GM12864 (cell line): ENCODE measurements around the gene OR7C1.

Source experiments
- DNase-seq: peaks from one replicate; pipeline ENCODE4 v3.0.0-alpha.2; 2011; ENCODE audit warnings: low read depth
- H3K4me3 ChIP-seq: 2 replicates; pipeline ENCODE4 v1.5.1; 2011; ENCODE audit warnings: mild to moderate bottlenecking, low read depth, low read length, control low read depth
- TF ChIP-seq, protein P1 (sequence below): IDR thresholded peaks from 2 replicates; pipeline ENCODE4 v1.5.1; 2011; ENCODE audit warnings: low read depth, mild to moderate bottlenecking, moderate library complexity, low read length, control low read depth, inconsistent platforms; ENCODE audit errors: missing control alignments

OR7C1 gene

DNA sequence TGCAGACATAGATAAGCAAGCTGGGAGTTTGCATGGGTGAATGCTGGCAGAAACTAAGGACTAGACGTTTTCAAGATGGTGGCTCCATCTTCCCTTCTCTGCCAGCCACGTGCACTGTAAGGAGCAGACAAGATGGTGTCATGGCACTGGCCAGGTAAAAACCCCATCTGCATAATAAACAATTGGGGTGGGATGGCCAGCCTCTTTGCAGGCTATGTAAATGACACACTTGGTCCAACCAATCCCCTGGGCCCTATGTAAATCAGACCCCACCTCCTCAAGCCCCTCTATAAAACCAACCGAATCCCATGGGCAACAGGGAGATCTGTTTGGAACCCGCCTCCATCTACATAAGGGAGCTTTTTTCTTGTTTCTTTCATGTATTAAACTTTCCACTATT is 2.4 kb upstream of the OR7C1 start:
- H3K4me3 ChIP-seq, result no peak overlapping the region
- DNase-seq, result no peak
- TF ChIP-seq, protein P1, sequence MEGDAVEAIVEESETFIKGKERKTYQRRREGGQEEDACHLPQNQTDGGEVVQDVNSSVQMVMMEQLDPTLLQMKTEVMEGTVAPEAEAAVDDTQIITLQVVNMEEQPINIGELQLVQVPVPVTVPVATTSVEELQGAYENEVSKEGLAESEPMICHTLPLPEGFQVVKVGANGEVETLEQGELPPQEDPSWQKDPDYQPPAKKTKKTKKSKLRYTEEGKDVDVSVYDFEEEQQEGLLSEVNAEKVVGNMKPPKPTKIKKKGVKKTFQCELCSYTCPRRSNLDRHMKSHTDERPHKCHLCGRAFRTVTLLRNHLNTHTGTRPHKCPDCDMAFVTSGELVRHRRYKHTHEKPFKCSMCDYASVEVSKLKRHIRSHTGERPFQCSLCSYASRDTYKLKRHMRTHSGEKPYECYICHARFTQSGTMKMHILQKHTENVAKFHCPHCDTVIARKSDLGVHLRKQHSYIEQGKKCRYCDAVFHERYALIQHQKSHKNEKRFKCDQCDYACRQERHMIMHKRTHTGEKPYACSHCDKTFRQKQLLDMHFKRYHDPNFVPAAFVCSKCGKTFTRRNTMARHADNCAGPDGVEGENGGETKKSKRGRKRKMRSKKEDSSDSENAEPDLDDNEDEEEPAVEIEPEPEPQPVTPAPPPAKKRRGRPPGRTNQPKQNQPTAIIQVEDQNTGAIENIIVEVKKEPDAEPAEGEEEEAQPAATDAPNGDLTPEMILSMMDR, result no peak

DNA sequence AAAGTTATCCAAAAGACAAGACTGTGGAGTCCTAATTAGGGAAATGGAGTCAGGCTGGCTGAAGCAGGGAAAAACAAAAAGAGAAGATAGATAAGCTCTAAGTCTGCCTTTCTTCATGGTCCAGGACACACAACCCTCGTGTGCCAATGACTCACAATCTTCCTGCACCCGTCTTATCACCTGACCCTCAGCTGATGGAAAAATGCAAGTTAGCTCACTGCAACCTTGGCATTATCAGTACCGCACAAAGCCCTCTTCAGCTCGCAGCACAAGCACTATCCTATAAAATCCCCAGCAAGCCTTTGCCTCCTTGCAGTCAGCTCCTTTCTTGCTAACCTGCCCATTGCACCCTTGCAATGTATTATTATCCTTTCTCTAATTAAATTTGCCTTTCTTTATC is 4.3 kb downstream of the OR7C1 start:
- DNase-seq, result no peak
- TF ChIP-seq, protein P1, result no peak
- no peak overlapping the region for H3K4me3 ChIP-seq

DNA sequence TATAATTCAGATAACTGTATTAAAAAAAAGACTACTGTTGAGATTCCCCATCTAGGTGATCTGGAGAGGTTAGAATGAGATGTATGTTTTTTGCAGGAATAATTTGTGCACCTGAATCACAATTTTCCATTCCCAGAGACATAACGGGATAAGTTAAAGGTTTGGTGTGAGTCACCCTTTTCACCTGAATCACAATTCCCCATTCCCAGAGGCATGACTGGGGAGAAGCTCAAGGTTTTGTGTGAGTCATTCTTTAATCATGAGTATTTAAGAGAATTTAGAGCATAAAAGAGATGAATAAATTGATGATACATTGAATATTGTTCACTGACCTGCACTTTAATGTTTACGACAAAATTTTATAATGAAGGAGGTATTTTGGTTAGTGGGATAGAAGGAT is 9.0 kb downstream of the OR7C1 start:
- H3K4me3 ChIP-seq, result no peak overlapping the region
- DNase-seq, result no peak
- TF ChIP-seq, protein P1, result no peak

DNA sequence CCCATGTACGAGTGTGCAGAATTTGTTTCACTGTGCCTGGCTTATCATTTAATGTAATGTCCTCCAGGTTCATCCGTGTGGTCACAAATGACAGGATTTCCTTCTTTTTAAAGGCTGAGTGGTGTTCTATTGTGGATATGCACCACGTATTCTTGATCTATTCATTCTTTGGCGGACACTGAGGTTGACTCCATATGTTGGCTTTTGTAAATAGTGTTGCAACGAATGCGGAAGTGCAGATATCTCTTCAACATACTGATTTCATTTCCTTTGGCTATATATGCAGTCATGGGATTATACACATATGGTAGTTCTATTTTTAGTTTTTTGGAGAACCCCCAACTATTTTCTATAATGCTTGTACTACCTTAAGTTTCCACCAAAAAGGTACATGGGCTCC is 13.0 kb downstream of the OR7C1 start:
- TF ChIP-seq, protein P1, result no peak
- DNase-seq, result no peak
- no peak overlapping the region for H3K4me3 ChIP-seq

DNA sequence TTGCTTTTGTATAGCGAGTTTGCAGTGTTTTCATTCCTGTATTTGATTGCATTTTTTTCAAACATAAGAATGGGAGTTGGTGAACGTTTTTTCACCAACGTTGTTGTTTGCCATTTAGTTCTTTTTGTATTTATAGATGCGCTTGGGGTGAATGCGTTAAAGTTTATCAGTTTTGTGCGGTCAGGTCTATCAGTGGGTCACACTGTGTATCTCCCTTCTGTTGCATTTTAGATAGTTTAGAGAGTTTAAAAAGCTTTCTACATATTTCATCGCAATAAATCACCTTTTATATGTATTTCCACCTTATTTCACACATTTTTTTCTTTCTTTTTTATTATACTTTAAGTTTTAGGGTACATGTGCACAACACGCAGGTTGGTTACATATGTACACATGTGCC is 16.4 kb downstream of the OR7C1 start:
- TF ChIP-seq, protein P1, result no peak
- H3K4me3 ChIP-seq, result no peak overlapping the region
- no peak for DNase-seq

DNA sequence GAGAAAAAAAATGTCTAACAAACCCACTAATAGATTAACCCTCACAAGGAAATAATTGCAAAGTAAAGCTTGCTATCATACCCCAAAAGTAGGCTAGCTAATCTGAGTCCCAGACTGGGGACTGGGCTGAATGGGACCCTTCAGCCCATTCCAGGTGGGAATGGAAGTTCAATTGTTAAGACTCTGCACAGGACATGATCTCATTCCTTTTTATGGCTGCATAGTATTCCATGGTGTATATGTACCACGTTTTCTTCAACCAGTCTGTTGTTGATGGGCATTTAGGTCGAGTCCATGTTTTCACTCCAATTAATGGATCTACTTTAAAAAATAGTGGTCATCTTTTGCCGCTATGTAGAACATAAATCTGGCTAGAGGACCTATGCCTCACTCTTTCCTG is 17.9 kb downstream of the OR7C1 start:
- TF ChIP-seq, protein P1, result no peak
- no peak overlapping the region for H3K4me3 ChIP-seq
- DNase-seq, result no peak

DNA sequence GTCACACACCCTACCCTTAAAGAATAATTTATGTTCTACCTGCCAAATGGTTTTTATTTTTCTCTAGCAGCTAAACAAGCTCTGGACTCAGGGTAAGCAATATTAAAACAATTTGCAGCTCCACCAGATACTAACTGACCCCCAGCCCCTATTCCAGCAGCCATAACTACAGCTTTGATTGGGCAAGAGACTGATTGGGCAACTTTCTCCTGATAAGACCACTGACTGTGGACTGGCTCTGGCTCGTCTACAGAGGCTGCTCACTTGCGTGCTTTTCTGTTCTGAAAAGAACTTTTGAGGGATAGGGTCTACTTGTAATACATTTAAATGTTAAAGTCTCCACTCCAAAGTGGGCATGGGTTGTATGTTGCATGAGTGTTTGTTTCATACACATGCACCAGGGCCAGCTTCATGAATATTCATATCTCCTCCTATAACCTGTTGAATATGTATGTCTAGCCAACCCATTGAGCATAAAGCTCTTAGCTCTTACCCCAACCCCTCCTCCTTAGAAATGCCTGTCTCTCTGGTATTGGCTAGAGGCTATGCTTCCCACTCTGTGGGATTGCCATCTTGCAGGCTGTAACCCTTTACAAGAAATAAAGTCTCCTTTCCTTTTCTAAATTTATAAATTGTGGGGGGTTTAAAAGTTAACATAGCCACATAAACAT is 19.9 kb downstream of the OR7C1 start:
- no peak overlapping the region for H3K4me3 ChIP-seq
- DNase-seq, result no peak
- TF ChIP-seq, protein P1, result no peak
